ENCODE results near the gene SHISAL2A.

SHISAL2A gene

DNA sequence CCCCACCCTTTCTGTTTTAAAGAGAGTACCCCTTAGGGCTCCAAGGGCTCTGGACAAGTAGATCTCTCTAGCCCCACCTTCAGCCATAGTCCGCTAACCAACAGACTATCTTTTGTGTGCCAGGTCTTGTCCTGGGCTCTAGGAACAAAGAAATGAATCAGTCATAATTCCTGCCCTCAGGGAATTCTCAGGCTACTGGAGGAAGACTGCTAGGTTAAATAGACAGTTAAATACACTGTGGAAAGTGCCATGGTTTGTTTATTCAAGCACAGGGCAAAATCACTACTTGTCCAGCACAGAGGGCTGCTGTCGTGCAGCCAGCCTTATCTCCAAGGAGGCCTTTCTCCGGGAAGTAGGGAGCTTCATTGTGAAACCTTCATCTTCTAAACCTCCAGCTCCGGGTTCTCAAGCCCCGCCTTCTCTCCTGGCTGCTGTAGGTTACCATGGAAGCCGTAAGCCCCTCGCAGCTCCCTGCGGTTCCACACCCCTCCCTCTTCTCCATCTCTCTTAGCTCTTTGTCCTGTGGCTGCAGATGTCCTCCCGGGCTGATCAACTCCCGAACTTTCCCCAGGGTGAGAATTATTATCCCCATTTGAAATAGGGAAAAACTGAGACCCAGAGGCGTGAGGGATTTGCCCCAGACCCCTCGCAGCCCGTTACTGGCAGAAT is 29.8 kb downstream of the SHISAL2A start:
- no peak for DNase-seq

DNA sequence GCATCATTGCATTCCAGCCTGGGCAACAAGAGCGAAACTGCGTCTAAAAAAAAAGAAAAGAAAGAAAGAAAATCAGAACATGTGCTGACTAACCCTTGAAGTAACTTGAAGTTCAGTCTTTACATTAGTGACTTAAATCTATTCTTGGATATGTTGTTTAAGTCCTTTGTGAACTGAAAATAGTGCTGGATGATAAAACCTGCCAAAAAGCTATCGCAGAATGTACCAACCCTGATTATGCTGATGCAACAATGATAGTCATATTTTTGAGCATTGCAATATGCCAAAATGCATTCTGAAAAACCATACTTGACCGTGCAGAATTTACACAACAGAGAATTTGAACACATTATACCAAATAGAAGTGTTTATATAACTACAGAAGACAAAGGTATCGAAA is 30.7 kb downstream of the SHISAL2A start:
- DNase-seq: no peak

GRCh38 chr1:52665006-52665941 is 32.3 kb downstream of the SHISAL2A start:
- DNase-seq: no peak

- DNase-seq: no peak
These were observed 34.3 kb downstream of the SHISAL2A start for GRCh38 chr1:52667290-52667689.

DNA sequence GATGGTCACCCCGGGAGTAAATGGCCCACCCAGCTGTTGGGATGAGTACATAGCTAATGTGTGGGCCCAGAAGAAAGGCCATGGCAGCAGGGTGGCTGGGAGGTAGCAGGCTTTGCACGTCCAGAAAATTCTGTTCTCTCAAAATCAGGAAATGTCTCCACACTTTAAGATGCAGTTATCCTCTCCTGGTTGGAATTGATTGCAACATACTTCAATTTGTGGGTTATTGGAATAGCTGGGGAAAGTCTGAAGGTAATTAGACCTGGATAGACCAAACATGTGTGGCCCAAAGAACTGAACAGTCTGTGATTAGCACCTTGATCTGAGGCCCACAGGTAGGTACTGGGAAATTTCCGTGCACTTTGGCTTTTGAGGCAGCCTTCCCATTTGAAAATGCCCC is 35.0 kb downstream of the SHISAL2A start:
- no peak for DNase-seq

DNA sequence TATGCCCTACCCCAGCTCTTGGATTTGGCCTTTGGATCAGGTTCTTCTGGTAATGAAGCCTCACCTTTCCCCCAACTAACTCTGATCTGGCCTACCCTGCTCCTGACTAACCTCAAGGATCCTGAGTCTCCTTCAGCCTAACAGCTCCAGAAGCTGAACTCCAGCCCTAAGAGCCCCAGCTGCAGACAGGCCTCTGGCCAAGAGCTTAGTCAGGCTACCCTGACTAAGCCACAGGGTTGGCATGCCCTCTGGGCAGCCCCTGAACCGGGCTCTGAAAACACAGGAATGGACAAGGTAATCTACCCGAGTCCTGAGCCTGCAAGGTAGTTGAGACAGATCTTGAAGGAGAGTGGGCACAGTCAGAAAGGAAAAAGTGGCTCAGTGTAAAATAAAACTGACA is 35.7 kb downstream of the SHISAL2A start:
- no peak for DNase-seq

GRCh38 chr1:52669696-52670095 is 36.7 kb downstream of the SHISAL2A start:
- no peak for DNase-seq

- DNase-seq: no peak
These were observed 37.6 kb downstream of the SHISAL2A start for GRCh38 chr1:52670604-52671003.

DNA sequence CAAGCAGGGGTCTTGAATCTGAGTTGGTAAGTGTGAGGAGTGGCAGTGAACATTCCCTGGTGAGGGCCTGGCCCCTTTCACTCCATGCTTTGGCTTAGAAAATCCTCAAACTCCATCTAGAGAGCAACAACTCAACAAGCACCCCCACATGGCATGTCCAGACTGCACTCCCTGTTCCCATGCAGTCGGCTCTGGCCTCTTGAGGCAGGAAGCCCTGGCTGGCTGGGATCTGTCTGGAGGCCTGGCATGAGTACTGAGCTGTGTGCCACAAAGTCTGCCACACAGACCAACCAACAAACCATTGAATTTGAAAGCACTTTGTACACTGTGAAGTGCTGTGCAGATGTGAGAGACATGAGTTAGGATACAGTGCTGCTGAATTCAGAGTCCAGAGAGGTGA is 40.0 kb downstream of the SHISAL2A start:
- no peak for DNase-seq

DNA sequence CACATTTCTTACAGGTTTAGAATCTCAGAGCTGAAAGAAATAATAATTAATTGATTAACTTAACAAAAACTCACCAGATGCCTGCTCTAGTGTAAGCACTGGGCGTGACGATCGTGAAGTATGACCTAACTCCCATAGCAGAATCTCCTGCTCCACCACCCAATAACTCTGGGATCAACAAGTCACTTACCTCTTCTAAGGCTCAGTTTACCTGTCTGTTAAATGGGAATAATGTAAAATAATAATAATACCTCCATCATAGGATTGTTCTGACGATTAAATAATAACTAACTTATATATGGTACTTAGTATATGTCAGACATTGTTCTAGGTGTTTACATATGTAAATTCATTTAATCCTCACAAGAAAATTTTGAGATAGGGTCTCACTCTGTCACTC is 40.5 kb downstream of the SHISAL2A start:
- no peak for DNase-seq

DNA sequence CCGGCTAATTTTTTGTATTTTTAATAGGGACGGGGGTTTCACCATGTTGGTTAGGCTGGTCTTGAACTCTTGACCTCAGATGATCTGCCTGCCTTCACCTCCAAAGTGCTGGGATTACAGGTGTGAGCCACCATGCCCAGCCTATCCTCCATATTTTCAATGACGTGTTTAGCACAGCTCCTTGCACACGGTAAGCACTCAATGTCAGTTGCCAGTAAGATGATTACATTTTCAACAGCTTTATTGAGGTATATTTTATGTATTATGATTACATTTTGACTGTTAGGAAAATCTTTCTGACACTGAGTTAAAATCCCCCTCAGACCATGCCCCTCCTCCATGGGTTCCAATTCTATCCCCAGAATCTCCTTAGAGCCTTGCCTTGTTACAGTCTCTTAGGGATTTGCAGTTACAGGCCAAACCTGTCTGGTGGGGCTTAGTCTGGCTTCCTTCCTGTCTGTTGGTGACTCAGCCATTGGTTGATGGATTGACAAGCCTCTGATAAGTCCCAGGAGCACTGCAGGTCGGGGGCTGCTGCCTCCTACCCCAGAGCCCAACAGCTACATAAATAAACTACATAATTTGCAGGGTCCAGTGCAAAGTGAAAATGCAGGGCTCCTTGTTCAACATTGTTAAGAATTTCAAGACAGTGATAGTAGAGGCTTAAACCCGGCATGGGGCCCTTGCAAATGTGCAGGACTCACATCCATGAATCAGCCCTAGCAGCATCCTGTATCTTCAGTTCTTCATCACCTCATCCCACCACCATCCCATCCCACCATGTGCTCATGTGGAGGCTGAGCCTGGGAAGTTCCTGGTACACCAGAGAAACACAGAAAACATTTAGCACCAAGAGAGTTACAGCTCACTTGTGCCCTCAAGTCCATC is 41.8 kb downstream of the SHISAL2A start:
- DNase-seq: no peak

DNA sequence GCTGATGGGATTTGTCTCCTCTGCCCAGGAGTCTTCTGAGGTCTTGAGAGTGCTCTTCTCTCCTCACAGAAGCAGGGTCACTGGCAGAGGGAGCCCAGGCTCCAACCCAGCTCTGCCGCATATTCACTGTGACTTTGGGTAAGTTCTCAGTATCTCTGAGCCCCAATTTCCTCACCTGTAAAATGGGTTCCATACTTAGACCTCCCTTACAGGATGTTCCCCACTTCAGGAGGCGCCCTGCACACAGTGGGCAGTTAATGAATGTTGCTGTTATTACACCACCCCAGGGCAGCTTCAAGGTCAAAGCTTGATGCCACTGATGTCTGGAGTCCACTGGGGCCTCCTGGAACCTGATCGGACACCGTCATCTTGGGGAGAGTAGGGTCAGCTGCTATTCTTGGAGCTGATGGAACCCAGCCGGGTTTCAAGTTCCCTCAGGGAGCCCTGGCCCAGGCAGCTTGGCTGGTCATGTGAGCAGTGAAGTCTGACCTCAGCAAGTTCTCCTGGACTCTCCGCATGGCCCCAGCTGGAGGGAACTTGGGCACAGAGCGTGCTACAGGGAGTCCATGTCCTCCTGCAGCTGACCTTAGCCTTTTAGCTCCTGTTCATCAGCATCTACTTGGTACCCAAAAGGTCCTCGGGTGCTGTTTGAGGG is 43.4 kb downstream of the SHISAL2A start:
- DNase-seq: no peak

- DNase-seq: peak; percentile 31
These were observed 44.3 kb downstream of the SHISAL2A start for GRCh38 chr1:52677076-52677806.

DNA sequence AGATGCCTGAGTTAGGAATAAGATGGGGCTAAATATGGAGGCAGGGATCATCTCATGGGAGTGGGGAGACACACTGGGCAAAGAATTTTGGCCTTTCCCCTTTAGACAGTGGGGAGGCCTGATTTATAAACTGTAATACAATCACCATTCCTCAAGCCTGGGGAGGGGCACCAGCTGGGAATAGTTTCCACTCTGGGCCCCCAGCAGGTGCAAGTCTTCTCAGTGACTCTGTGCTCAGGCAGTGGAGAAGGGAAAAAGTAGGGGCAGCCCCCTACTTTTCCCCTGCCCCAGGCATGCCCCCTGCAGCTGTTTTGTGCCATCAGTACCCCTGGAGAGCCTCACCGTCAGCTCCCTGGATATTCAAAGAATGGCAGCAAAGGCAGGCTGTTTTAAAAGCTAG is 46.1 kb downstream of the SHISAL2A start:
- DNase-seq: no peak

DNA sequence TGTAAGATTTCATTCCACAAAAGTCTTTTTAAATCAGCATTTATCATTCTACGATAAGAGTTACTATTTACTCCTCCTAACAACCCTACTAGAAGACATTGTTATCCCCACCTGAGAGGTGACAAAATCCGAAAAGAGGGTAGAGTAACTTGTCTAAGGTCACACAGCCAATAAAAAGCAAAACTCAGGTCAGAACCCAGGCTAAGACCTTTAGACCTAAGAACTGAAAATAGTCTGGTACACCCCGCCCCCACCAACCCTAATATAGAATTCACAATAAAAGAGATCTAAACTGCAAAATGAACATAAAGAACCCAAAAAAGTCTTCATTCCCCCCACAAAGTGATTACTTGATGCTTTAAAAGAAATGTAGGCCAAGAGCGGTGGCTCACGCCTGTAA is 46.5 kb downstream of the SHISAL2A start:
- DNase-seq: no peak

DNA sequence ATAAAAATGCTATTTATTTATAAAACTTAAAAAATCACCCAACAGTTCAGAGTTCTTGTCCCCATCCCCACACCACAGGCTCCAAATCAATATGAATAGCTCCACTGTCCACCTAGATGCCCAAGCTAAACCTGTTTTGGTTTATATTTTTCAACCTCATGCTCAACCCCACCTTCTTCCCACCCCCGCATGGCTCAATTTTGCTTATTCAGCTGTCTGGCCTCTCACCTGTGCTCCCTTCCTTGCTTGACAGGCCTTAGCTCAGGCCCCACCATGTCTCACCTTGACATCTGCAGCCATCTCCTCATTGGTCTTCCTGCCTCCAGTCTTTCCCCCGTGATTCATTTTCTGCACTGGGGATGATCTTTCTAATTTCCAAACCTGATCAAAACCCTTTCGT is 47.4 kb downstream of the SHISAL2A start:
- DNase-seq: no peak

DNA sequence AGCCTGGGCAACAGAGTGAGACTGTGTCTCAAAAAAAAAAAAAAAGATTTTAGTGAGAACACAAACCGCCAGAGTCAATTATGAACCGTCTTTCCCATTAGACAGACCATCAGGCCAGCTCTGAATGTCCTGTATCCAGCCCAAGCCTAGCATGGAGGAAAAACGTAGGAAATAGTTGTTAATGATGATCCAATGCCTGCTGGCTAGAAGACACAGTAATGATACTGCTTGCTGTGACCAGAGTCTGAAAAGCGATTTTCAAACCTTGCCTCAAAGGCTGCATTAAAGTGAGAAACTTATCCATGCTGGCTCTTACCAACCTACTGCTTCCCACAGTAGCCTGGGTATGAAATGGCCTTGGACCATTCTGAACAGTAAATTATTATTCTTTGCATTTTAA is 48.2 kb downstream of the SHISAL2A start:
- no peak for DNase-seq

- no peak for DNase-seq
These were observed 50.5 kb downstream of the SHISAL2A start for GRCh38 chr1:52683367-52683940.

DNA sequence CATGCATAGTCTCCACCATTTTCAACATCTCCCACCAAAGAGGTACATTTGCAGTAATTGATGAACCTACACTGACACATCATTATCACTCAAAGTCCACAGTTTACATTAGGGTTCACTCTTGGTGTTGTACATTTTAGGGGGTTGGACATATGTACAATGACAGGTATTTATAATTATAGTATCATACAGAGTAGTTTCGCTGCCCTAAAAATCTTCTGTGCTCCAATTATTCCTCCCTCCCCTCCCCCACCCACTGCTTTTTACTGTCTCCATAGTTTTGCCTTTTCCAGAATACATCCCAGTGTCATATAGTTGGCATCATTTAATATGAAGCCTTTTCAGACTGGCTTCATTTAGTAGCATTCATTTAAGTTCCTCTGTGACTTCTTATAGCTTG is 51.6 kb downstream of the SHISAL2A start:
- no peak for DNase-seq

DNA sequence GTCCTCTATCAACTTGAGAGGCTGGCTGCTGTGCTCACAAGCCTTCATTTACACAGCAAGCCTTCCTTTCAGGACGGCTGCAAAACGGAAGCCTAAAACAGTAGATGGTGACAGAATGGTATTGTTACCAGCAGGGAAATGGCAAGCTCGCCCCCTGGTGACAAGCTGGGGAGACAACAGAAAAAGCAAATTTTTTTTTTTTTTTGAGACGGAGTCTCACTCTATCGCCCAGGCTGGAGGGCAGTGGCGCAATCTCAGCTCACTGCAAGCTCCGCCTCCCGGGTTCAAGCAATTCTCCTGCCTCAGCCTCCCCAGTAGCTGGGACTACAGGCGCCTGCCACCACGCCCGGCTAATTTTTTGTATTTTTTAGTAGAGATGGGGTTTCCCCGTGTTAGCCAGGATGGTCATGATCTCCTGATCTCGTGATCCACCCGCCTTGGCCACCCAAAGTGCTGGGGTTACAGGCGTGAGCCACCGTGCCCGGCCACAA is 53.3 kb downstream of the SHISAL2A start:
- peak; percentile 55 for DNase-seq

GRCh38 chr1:52686830-52687229 is 53.9 kb downstream of the SHISAL2A start:
- DNase-seq: no peak

GRCh38 chr1:52691821-52692220 is 58.9 kb downstream of the SHISAL2A start:
- DNase-seq: no peak

All from GF-D8 (cell line).